ENCODE measurements around the gene TLR5. TPM values are rescaled to one million over a fixed set of nuclear protein-coding genes. Genes with fewer than 3 reads are reported as not detected.
"Not testable (repeated sequence)": the region's sequence is repeated elsewhere in the genome, so short reads cannot be mapped to it uniquely, and the experiment has no call there.

TLR5 gene
- total and polyA plus RNA-seq, 2 experiments from 2014 or later: 2.0 to 2.1 TPM

- H3K27ac ChIP-seq: no peak overlapping the region
- DNase-seq (ENCODE audit: low read depth in 1 of 2, low spot score in 1 of 2): no peak
- H3K36me3 ChIP-seq: no peaks in the 10 kb centered on the region
- H3K9me3 ChIP-seq (ENCODE audit: low read depth): no peaks in the 10 kb centered on the region
- no peak overlapping the region for H3K4me3 ChIP-seq
- no peak for TF ChIP-seq CTCF (IDR thresholded peaks at IDR 0.05; ENCODE audit: low read depth, low read length)
- H3K4me1 ChIP-seq (ENCODE audit: low read depth): peaks cover 8% of the 10 kb centered on the region
- no peaks in the 10 kb centered on the region for H3K27me3 ChIP-seq
Measured at GRCh38 chr1:223176437-223176836, 33.4 kb upstream of the TLR5 start.

GRCh38 chr1:223175633-223176032, 32.6 kb upstream of the TLR5 start:
- peaks cover 8% of the 10 kb centered on the region for H3K4me1 ChIP-seq (ENCODE audit: low read depth)
- no peak overlapping the region for H3K4me3 ChIP-seq
- no peak overlapping the region for H3K27ac ChIP-seq
- H3K36me3 ChIP-seq: no peaks in the 10 kb centered on the region
- no peaks in the 10 kb centered on the region for H3K27me3 ChIP-seq
- no peak for TF ChIP-seq CTCF (IDR thresholded peaks at IDR 0.05; ENCODE audit: low read depth, low read length)
- H3K9me3 ChIP-seq (ENCODE audit: low read depth): no peaks in the 10 kb centered on the region
- no peak for DNase-seq (ENCODE audit: low read depth in 1 of 2, low spot score in 1 of 2)

DNA sequence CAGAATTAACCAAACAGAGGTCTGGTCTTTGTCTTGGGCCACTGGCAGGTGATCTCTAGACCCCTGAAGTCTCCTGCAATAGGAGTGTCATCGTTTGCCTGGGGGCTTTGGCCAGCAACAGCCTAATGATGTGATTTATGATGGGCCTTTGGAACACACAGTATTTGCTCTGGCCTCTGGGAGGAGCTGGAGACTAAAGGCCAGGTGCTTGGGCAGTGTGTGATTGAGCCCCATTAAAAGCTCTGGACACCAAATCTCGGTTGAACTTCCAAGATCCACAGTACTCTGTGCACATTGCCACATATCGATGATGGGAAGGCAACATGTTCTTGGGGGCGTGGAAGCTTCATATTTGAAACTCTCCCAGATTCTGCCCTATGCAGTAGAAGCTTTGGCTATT, 32.0 kb upstream of the TLR5 start:
- Histone ChIP-seq H3K9me3 (ENCODE audit: low read depth) (no peaks in the 10 kb centered on the region), H3K36me3 (no peaks in the 10 kb centered on the region), H3K27me3 (no peaks in the 10 kb centered on the region), H3K4me1 (ENCODE audit: low read depth) (peaks cover 8% of the 10 kb centered on the region), H3K4me3 (no peak overlapping the region), H3K27ac (no peak overlapping the region)
- TF ChIP-seq CTCF (IDR thresholded peaks at IDR 0.05; ENCODE audit: low read depth, low read length): peak; percentile 20
- DNase-seq (ENCODE audit: low read depth in 1 of 2, low spot score in 1 of 2): peak; percentile 12 to 67

- H3K36me3 ChIP-seq; DNase-seq (ENCODE audit: low read depth in 1 of 2, low spot score in 1 of 2); H3K27ac ChIP-seq; H3K9me3 ChIP-seq (ENCODE audit: low read depth); H3K4me3 ChIP-seq; H3K27me3 ChIP-seq; H3K4me1 ChIP-seq (ENCODE audit: low read depth): not testable (repeated sequence)
Measured at GRCh38 chr1:223169458-223169857, 26.4 kb upstream of the TLR5 start.

DNA sequence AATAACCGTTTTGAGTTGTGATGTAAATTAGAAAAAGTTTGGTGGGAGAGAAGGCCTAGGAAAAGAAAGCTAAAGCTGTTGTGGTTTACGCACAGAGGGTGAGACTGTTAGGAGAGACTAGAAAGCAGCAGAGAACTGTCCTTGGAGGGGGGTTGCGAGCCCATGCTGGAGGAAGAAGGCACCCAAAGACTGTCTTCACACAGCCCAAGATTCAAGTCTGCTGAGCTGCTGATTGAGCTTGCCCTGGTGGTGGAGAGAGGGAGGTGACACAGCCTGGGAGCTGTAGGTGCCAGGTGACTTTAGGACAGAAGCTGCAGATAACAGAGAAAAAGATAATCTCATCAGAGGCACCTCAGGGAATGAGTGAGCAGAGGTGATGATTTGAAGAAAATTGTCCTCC, 18.3 kb upstream of the TLR5 start:
- H3K9me3 ChIP-seq (ENCODE audit: low read depth): no peaks in the 10 kb centered on the region
- no peaks in the 10 kb centered on the region for H3K36me3 ChIP-seq
- H3K27ac ChIP-seq: no peak overlapping the region
- H3K4me3 ChIP-seq: no peak overlapping the region
- no peaks in the 10 kb centered on the region for H3K4me1 ChIP-seq (ENCODE audit: low read depth)
- no peak for DNase-seq (ENCODE audit: low read depth in 1 of 2, low spot score in 1 of 2)
- no peaks in the 10 kb centered on the region for H3K27me3 ChIP-seq
- TF ChIP-seq CTCF (IDR thresholded peaks at IDR 0.05; ENCODE audit: low read depth, low read length): no peak

DNA sequence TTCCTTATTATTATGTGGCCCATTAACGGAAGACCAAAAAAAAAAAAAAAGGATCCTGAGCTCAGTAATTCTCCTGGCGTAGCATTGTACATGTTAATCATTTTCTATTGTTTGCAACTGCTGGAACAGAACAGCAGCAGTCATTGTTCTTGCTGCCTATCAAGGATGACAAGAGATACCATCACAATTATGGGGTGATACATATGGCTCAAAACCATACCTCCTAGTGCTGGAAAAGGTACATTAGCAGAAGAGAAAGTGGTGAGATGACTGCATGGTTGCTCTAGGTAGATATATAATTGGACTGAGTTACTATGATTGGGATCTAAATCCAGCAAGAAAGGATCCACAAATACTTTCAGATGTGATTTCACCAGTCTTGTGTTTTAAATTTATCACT, 13.3 kb upstream of the TLR5 start:
- Histone ChIP-seq H3K27me3 (no peaks in the 10 kb centered on the region), H3K36me3 (no peaks in the 10 kb centered on the region), H3K9me3 (ENCODE audit: low read depth) (no peaks in the 10 kb centered on the region), H3K27ac (no peak overlapping the region), H3K4me3 (no peak overlapping the region), H3K4me1 (ENCODE audit: low read depth) (no peaks in the 10 kb centered on the region)
- DNase-seq (ENCODE audit: low read depth in 1 of 2, low spot score in 1 of 2): no peak
- TF ChIP-seq CTCF (IDR thresholded peaks at IDR 0.05; ENCODE audit: low read depth, low read length): no peak
